Lung (tissue), 13 donors: ENCODE data around the gene KCTD11. TPM values are rescaled to one million over a fixed set of nuclear protein-coding genes. Genes with fewer than 3 reads are reported as not detected.

ENCODE experiments used
- ATAC-seq: fragments of 200-7000 bp; cut with Tn5 transposase; one replicate; pipeline ENCODE4 v1.9.1; 2020; ENCODE audit warnings: moderate number of reproducible peaks; ENCODE audit not compliant: insufficient read depth, low FRiP score
- DNase-seq, 3 donors: peaks; one replicate each; pipeline ENCODE4 v3.0.0-alpha.2; 2013 to 2017
- H3K27ac ChIP-seq, 2 donors: one replicate each; pipeline ENCODE4 v1.5.1; 2013; ENCODE audit warnings: mild to moderate bottlenecking in 2 of 2, moderate library complexity in 2 of 2, control low read depth in 1 of 2, inconsistent platforms in 1 of 2, low read depth in 1 of 2, low read length in 1 of 2
- H3K27me3 ChIP-seq, 3 donors: one replicate each; pipeline ENCODE4 v1.5.1; 2013; ENCODE audit warnings: low read length in 2 of 3; ENCODE audit not compliant: control insufficient read depth in 3 of 3, insufficient read depth in 3 of 3
- H3K36me3 ChIP-seq, 4 donors: one replicate each; pipeline ENCODE4 v1.5.1; 2013; ENCODE audit warnings: low read length in 4 of 4, mild to moderate bottlenecking in 1 of 4, moderate library complexity in 1 of 4; ENCODE audit not compliant: control insufficient read depth in 4 of 4, insufficient read depth in 4 of 4
- H3K4me1 ChIP-seq, 5 donors: one replicate each; pipeline ENCODE4 v1.5.1; 2013; ENCODE audit warnings: low read length in 5 of 5, mild to moderate bottlenecking in 2 of 5, moderate library complexity in 1 of 5; ENCODE audit not compliant: control insufficient read depth in 5 of 5, insufficient read depth in 5 of 5
- H3K4me3 ChIP-seq: one replicate; pipeline ENCODE4 v1.5.1; 2013; ENCODE audit warnings: mild to moderate bottlenecking, control low read depth, moderate library complexity
- H3K9ac ChIP-seq, 2 donors: one replicate each; pipeline ENCODE4 v1.5.1; 2013; ENCODE audit warnings: low read length in 2 of 2, control low read depth in 1 of 2; ENCODE audit not compliant: insufficient read depth in 1 of 2
- H3K9me3 ChIP-seq, 4 donors: one replicate each; pipeline ENCODE4 v1.5.1; 2013; ENCODE audit warnings: low read length in 3 of 4, mild to moderate bottlenecking in 1 of 4, moderate library complexity in 1 of 4; ENCODE audit not compliant: control insufficient read depth in 4 of 4, insufficient read depth in 3 of 4
- WGBS, 2 donors: extraction: QIAGEN DNeasy Blood & Tissue Kit; methylation state at CpG; one replicate each; pipeline ENCODE4 v1.1.7; 2013; 5-methylcytosine and 5-hydroxymethylcytosine counted together
- polyA plus RNA-seq, 2 donors: library from polyadenylated mRNA; stranded (reverse); fragments of 200-250 nt; gene quantifications; one replicate each; pipeline ENCODE4 v1.2.1, GENCODE V29; 2013
- small RNA-seq: library from RNA; depleted of rRNA; stranded (forward); fragments of <200 nt; gene quantifications from one replicate; pipeline ENCODE3, GENCODE V24; 2014; ENCODE audit warnings: low replicate concordance
- total RNA-seq, 2 donors: library from RNA; depleted of rRNA in 1 of 2; stranded (reverse); fragments of >200 nt in 1 of 2; gene quantifications; one replicate each; pipeline ENCODE4 v1.2.1, GENCODE V29; 2014 to 2021
- TF ChIP-seq, protein P1 (sequence below): IDR thresholded peaks from 2 replicates; pipeline ENCODE4 v1.5.1; 2012; ENCODE audit warnings: mild to moderate bottlenecking; ENCODE audit errors: control extremely low read depth, extremely low read depth
- donor health status: control.
- donor health status: control.
- donor health status: Bipolar disorder and iron deficiency.
- donor health status: healthy.
- donor health status: DM: yes; HTN: yes; CAD: no.

KCTD11 gene
- total and polyA plus RNA-seq, 4 donors, result 5.9 to 14.9 (median 12.6) TPM

DNA sequence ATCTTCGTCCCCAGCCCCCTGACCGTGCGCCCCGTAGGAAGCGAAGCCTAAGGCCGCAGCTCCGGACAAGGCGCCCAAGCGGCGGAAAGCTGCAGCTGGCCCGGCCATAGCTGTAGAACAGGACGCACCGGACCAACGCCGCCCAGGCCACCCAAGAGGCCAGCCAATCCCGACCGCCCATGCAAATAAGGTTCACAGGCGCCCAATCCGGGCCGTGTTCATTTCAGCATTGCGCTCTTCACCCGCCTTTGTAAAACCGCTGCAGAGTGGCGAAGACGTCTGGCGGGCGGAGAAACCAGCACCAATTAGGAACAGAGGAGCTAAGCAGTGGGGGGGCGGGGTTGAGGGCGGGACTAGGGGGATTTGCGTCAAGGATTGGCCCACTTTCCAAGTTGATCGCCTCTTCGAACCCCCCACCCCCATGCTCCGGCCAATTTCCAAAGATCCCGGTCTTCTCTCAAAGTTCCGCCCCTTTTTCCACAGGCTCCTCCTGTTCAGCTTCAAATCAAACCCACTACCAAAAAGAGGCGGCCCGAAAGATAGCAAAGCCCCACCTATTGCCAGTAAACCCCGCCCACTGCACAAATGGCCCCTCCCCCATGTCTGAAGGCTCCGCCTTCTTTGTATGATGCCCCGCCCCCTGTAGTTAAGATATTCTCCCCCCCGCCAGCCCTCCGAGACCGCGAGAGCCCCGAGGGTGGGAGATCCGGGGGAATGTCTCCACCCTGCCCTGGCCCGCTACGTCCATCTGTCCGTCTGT, 52.2 kb downstream of the KCTD11 start, which contains the start of gene TMEM256:
TSS of gene TMEM256 (minus strand) at position 121 of the 760 bp plus-strand sequence. CDS start at position 108, 13 bp downstream.
- Histone ChIP-seq H3K27me3 (no peaks in the 10 kb centered on the region), H3K4me3 (peak within 1 kb of the TSS; percentile 51), H3K27ac (peak within 1 kb of the TSS; percentile 87 to 88), H3K9me3 (no peaks in the 10 kb centered on the region), H3K4me1 (peaks cover 0 to 13% (median 7%) of the 10 kb centered on the region in 5 donors), H3K36me3 (peaks cover 0 to under 1% (median 0%) of the 10 kb centered on the region in 4 donors), H3K9ac (peak within 1 kb of the TSS in 1 of 2 donors; percentile 90)
- DNase-seq (peak; percentile 99 to 100 (median 100)), ATAC-seq (peak; percentile 93)
- TF ChIP-seq, protein P1, sequence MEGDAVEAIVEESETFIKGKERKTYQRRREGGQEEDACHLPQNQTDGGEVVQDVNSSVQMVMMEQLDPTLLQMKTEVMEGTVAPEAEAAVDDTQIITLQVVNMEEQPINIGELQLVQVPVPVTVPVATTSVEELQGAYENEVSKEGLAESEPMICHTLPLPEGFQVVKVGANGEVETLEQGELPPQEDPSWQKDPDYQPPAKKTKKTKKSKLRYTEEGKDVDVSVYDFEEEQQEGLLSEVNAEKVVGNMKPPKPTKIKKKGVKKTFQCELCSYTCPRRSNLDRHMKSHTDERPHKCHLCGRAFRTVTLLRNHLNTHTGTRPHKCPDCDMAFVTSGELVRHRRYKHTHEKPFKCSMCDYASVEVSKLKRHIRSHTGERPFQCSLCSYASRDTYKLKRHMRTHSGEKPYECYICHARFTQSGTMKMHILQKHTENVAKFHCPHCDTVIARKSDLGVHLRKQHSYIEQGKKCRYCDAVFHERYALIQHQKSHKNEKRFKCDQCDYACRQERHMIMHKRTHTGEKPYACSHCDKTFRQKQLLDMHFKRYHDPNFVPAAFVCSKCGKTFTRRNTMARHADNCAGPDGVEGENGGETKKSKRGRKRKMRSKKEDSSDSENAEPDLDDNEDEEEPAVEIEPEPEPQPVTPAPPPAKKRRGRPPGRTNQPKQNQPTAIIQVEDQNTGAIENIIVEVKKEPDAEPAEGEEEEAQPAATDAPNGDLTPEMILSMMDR, result no peak
- 0 to 1% methylated on average over 45 to 49 of the region's 49 CpGs for WGBS, 2 donors

Small RNAs within 50 kb of the gene (small RNA-seq; reads per million reads assigned to genes)
- not detected for gene AC026954.2

Other genes starting within 250 kb of the KCTD11 start
Only the 30 nearest of the 36 such genes appear.
- 1 to 10 TPM; 5.9 to 7.0 TPM for gene ASGR1, start 172.8 kb upstream of the KCTD11 start, total RNA-seq
- 10 to 100 TPM in 1 of 2 donors, 1 to 10 TPM in 1; 5.9 to 11.2 TPM for gene ASGR1, start 172.8 kb upstream of the KCTD11 start, polyA plus RNA-seq
- 10 to 100 TPM; 17.1 to 20.1 TPM for gene DLG4, start 132.3 kb upstream of the KCTD11 start, total RNA-seq
- 10 to 100 TPM; 10.0 to 13.4 TPM for gene DLG4, start 132.3 kb upstream of the KCTD11 start, polyA plus RNA-seq
- gene ACADVL, start 132.2 kb upstream of the KCTD11 start, total RNA-seq, result 100 to 1,000 TPM; 158 to 679 TPM
- 100 to 1,000 TPM; 412 to 774 TPM for gene ACADVL, start 132.2 kb upstream of the KCTD11 start, polyA plus RNA-seq
- 10 to 100 TPM; 45.3 to 57.5 TPM for gene DVL2, start 117.6 kb upstream of the KCTD11 start, total RNA-seq
- 10 to 100 TPM; 22.2 to 25.1 TPM for gene DVL2, start 117.6 kb upstream of the KCTD11 start, polyA plus RNA-seq
- 10 to 100 TPM; 25.4 to 27.3 TPM for gene PHF23, start 112.7 kb upstream of the KCTD11 start, total RNA-seq
- 10 to 100 TPM; 27.2 to 40.5 TPM for gene PHF23, start 112.7 kb upstream of the KCTD11 start, polyA plus RNA-seq
- 100 to 1,000 TPM; 315 to 496 TPM for gene GABARAP, start 109.7 kb upstream of the KCTD11 start, total RNA-seq
- 1,000 to 10,000 TPM in 1 of 2 donors, 100 to 1,000 TPM in 1; 874 to 1,149 TPM for gene GABARAP, start 109.7 kb upstream of the KCTD11 start, polyA plus RNA-seq
- gene CTDNEP1, start 100.4 kb upstream of the KCTD11 start, total RNA-seq, result 100 to 1,000 TPM in 1 of 2 donors, 10 to 100 TPM in 1; 76.0 to 126 TPM
- gene CTDNEP1, start 100.4 kb upstream of the KCTD11 start, polyA plus RNA-seq, result 100 to 1,000 TPM in 1 of 2 donors, 10 to 100 TPM in 1; 72.5 to 105 TPM
- 10 to 100 TPM; 19.8 to 39.3 TPM for gene ELP5, start 99.9 kb upstream of the KCTD11 start, total RNA-seq
- gene ELP5, start 99.9 kb upstream of the KCTD11 start, polyA plus RNA-seq, result 10 to 100 TPM; 34.0 to 63.2 TPM
- 100 to 1,000 TPM; 117 to 171 TPM for gene CLDN7, start 89.7 kb upstream of the KCTD11 start, total RNA-seq
- 100 to 1,000 TPM; 119 to 199 TPM for gene CLDN7, start 89.7 kb upstream of the KCTD11 start, polyA plus RNA-seq
- 1 to 10 TPM; 1.2 to 2.0 TPM for gene SLC2A4, start 70.4 kb upstream of the KCTD11 start, total RNA-seq
- gene SLC2A4, start 70.4 kb upstream of the KCTD11 start, polyA plus RNA-seq, result 1 to 10 TPM; 1.1 to 1.3 TPM
- gene YBX2, start 57.5 kb upstream of the KCTD11 start, total RNA-seq, result under 1 TPM; 0.28 to 0.57 TPM
- under 1 TPM; 0.03 to 0.53 TPM for gene YBX2, start 57.5 kb upstream of the KCTD11 start, polyA plus RNA-seq
- 100 to 1,000 TPM; 104 to 516 TPM for gene EIF5A, start 44.5 kb upstream of the KCTD11 start, total RNA-seq
- gene EIF5A, start 44.5 kb upstream of the KCTD11 start, polyA plus RNA-seq, result 100 to 1,000 TPM; 596 to 607 TPM
- gene GPS2, start 36.8 kb upstream of the KCTD11 start, total RNA-seq, result 10 to 100 TPM; 23.8 to 57.0 TPM
- 10 to 100 TPM; 68.6 to 71.6 TPM for gene GPS2, start 36.8 kb upstream of the KCTD11 start, polyA plus RNA-seq
- 10 to 100 TPM; 21.7 to 33.9 TPM for gene NEURL4, start 22.8 kb upstream of the KCTD11 start, total RNA-seq
- gene NEURL4, start 22.8 kb upstream of the KCTD11 start, polyA plus RNA-seq, result 10 to 100 TPM; 17.3 to 27.0 TPM
- 10 to 100 TPM in 1 of 2 donors, 1 to 10 TPM in 1; 9.2 to 27.0 TPM for gene ACAP1, start 15.6 kb upstream of the KCTD11 start, total RNA-seq
- 10 to 100 TPM; 17.2 to 39.4 TPM for gene ACAP1, start 15.6 kb upstream of the KCTD11 start, polyA plus RNA-seq
- not detected for gene TMEM95, start 3.0 kb downstream of the KCTD11 start, total RNA-seq
- not detected for gene TMEM95, start 3.0 kb downstream of the KCTD11 start, polyA plus RNA-seq
- gene TNK1, start 28.9 kb downstream of the KCTD11 start, total RNA-seq, result 1 to 10 TPM; 5.4 to 8.2 TPM
- gene TNK1, start 28.9 kb downstream of the KCTD11 start, polyA plus RNA-seq, result 1 to 10 TPM; 3.7 to 6.0 TPM
- 10 to 100 TPM; 32.4 to 43.0 TPM for gene PLSCR3, start 42.4 kb downstream of the KCTD11 start, total RNA-seq
- 10 to 100 TPM; 19.2 to 36.0 TPM for gene PLSCR3, start 42.4 kb downstream of the KCTD11 start, polyA plus RNA-seq
- 10 to 100 TPM; 70.2 to 78.7 TPM for gene TMEM256, start 51.9 kb downstream of the KCTD11 start, total RNA-seq
- gene TMEM256, start 51.9 kb downstream of the KCTD11 start, polyA plus RNA-seq, result 100 to 1,000 TPM in 1 of 2 donors, 10 to 100 TPM in 1; 71.6 to 247 TPM
- 10 to 100 TPM; 11.2 to 15.2 TPM for gene NLGN2, start 55.7 kb downstream of the KCTD11 start, total RNA-seq
- gene NLGN2, start 55.7 kb downstream of the KCTD11 start, polyA plus RNA-seq, result 1 to 10 TPM; 5.0 to 5.1 TPM
- not detected for gene SPEM1, start 68.2 kb downstream of the KCTD11 start, total RNA-seq
- gene SPEM1, start 68.2 kb downstream of the KCTD11 start, polyA plus RNA-seq, result not detected
- not detected for gene SPEM2, start 73.5 kb downstream of the KCTD11 start, total RNA-seq
- not detected for gene SPEM2, start 73.5 kb downstream of the KCTD11 start, polyA plus RNA-seq
- gene SPEM3, start 76.7 kb downstream of the KCTD11 start, total RNA-seq, result not detected
- gene SPEM3, start 76.7 kb downstream of the KCTD11 start, polyA plus RNA-seq, result not detected
- gene TMEM102, start 83.3 kb downstream of the KCTD11 start, total RNA-seq, result 1 to 10 TPM; 4.8 to 9.0 TPM
- gene TMEM102, start 83.3 kb downstream of the KCTD11 start, polyA plus RNA-seq, result 1 to 10 TPM; 5.5 to 8.4 TPM
- 1 to 10 TPM in 1 of 2 donors, under 1 TPM in 1; 0.52 to 3.5 TPM for gene FGF11, start 87.3 kb downstream of the KCTD11 start, total RNA-seq
- under 1 TPM; 0.47 to 0.79 TPM for gene FGF11, start 87.3 kb downstream of the KCTD11 start, polyA plus RNA-seq
- gene CHRNB1, start 92.9 kb downstream of the KCTD11 start, total RNA-seq, result 10 to 100 TPM; 10.5 to 10.7 TPM
- gene CHRNB1, start 92.9 kb downstream of the KCTD11 start, polyA plus RNA-seq, result 10 to 100 TPM in 1 of 2 donors, 1 to 10 TPM in 1; 7.0 to 11.9 TPM
- gene ZBTB4, start 127.5 kb downstream of the KCTD11 start, total RNA-seq, result 10 to 100 TPM; 40.4 to 56.4 TPM
- gene ZBTB4, start 127.5 kb downstream of the KCTD11 start, polyA plus RNA-seq, result 10 to 100 TPM; 20.1 to 26.5 TPM
- not detected for gene SLC35G6, start 129.3 kb downstream of the KCTD11 start, total RNA-seq
- not detected for gene SLC35G6, start 129.3 kb downstream of the KCTD11 start, polyA plus RNA-seq
- gene POLR2A, start 132.2 kb downstream of the KCTD11 start, total RNA-seq, result 100 to 1,000 TPM; 113 to 129 TPM
- 10 to 100 TPM; 37.8 to 40.9 TPM for gene POLR2A, start 132.2 kb downstream of the KCTD11 start, polyA plus RNA-seq
- 10 to 100 TPM; 15.1 to 46.5 TPM for gene TNFSF12, start 196.9 kb downstream of the KCTD11 start, total RNA-seq
- 10 to 100 TPM; 35.4 to 72.2 TPM for gene TNFSF12, start 196.9 kb downstream of the KCTD11 start, polyA plus RNA-seq